Trophoblast cell (in vitro differentiated cells and primary cell): ENCODE results near the gene SFXN5.
A peak's percentile ranks its signal among the peaks of the same experiment; 100 is the strongest.

Experiments
- DNase-seq, 2 donors: peaks; one replicate each; pipeline ENCODE4 v3.0.0-alpha.2; 2016
- H2AFZ ChIP-seq: 2 replicates; pipeline ENCODE4 v1.6.1; 2013; ENCODE audit warnings: low read length, moderate library complexity, mild to moderate bottlenecking; ENCODE audit not compliant: insufficient read depth, poor library complexity
- H2AK5ac ChIP-seq: 2 replicates; pipeline ENCODE4 v1.6.1; 2013; ENCODE audit warnings: mild to moderate bottlenecking, low read length
- H2BK120ac ChIP-seq: 2 replicates; pipeline ENCODE4 v1.6.1; 2013; ENCODE audit warnings: low read length, mild to moderate bottlenecking, moderate library complexity; ENCODE audit not compliant: insufficient read depth, poor library complexity
- H2BK12ac ChIP-seq: 2 replicates; pipeline ENCODE4 v1.6.1; 2013; ENCODE audit warnings: mild to moderate bottlenecking, low read length, moderate library complexity
- H2BK5ac ChIP-seq: 2 replicates; pipeline ENCODE4 v1.6.1; 2013; ENCODE audit warnings: low read length, low read depth, moderate library complexity, mild to moderate bottlenecking; ENCODE audit not compliant: poor library complexity
- H3K14ac ChIP-seq: 2 replicates; pipeline ENCODE4 v1.6.1; 2013; ENCODE audit warnings: mild to moderate bottlenecking, low read length
- H3K18ac ChIP-seq: 2 replicates; pipeline ENCODE4 v1.6.1; 2013; ENCODE audit warnings: mild to moderate bottlenecking, low read length
- H3K23ac ChIP-seq: 2 replicates; pipeline ENCODE4 v1.6.1; 2013; ENCODE audit warnings: low read length
- H3K27ac ChIP-seq: 2 replicates; pipeline ENCODE4 v1.5.1; 2013; ENCODE audit warnings: low read depth, mild to moderate bottlenecking, inconsistent platforms, low read length, moderate library complexity
- H3K27me3 ChIP-seq: 2 replicates; pipeline ENCODE4 v1.6.1; 2013; ENCODE audit warnings: inconsistent platforms, mild to moderate bottlenecking, low read length, moderate library complexity; ENCODE audit not compliant: insufficient read depth
- H3K36me3 ChIP-seq, 2 experiments: 1 replicate in 1 of 2; 2 replicates in 1 of 2; pipeline ENCODE4 v1.6.1; 2013; ENCODE audit warnings: low read length in 2 of 2, mild to moderate bottlenecking in 2 of 2, moderate library complexity in 1 of 2; ENCODE audit not compliant: insufficient read depth in 2 of 2, control insufficient read depth in 1 of 2
- H3K4ac ChIP-seq: 2 replicates; pipeline ENCODE4 v1.6.1; 2013; ENCODE audit warnings: low read depth, mild to moderate bottlenecking, low read length, moderate library complexity
- H3K4me1 ChIP-seq, 2 experiments: 1 replicate in 1 of 2; 2 replicates in 1 of 2; pipeline ENCODE4 v1.6.1; 2013; ENCODE audit warnings: low read length in 2 of 2, mild to moderate bottlenecking in 2 of 2, moderate library complexity in 1 of 2; ENCODE audit not compliant: insufficient read depth in 2 of 2, control insufficient read depth in 1 of 2
- H3K4me2 ChIP-seq: 2 replicates; pipeline ENCODE4 v1.6.1; 2013; ENCODE audit warnings: inconsistent platforms, mild to moderate bottlenecking, low read length, moderate library complexity
- H3K4me3 ChIP-seq: 2 replicates; pipeline ENCODE4 v1.5.1; 2013; ENCODE audit warnings: mild to moderate bottlenecking, low read depth, low read length, inconsistent platforms
- H3K79me1 ChIP-seq: one replicate; pipeline ENCODE4 v1.6.1; 2013; ENCODE audit warnings: low read length
- H3K79me2 ChIP-seq: 2 replicates; pipeline ENCODE4 v1.6.1; 2013; ENCODE audit warnings: low read length, mild to moderate bottlenecking; ENCODE audit not compliant: control insufficient read depth, insufficient read depth, poor library complexity
- H3K9ac ChIP-seq: 2 replicates; pipeline ENCODE4 v1.6.1; 2013; ENCODE audit warnings: mild to moderate bottlenecking, low read length
- H3K9me3 ChIP-seq: 2 replicates; pipeline ENCODE4 v1.6.1; 2013; ENCODE audit warnings: low read depth, mild to moderate bottlenecking, control low read depth, inconsistent platforms, low read length; ENCODE audit not compliant: insufficient read depth
- H4K12ac ChIP-seq: 2 replicates; pipeline ENCODE4 v1.6.1; 2013; ENCODE audit warnings: low read depth, mild to moderate bottlenecking, low read length, moderate library complexity
- H4K8ac ChIP-seq: 2 replicates; pipeline ENCODE4 v1.6.1; 2013; ENCODE audit warnings: low read depth, mild to moderate bottlenecking, low read length, moderate library complexity
- H4K91ac ChIP-seq: one replicate; pipeline ENCODE4 v1.6.1; 2013; ENCODE audit warnings: low read depth, mild to moderate bottlenecking, low read length, moderate library complexity
- WGBS: extraction: QIAGEN DNeasy Blood & Tissue Kit; methylation state at CpG from one replicate; pipeline ENCODE4 v1.1.7; 2013; ENCODE audit warnings: missing lambda C conversion rate; ENCODE audit not compliant: insufficient read length, insufficient coverage; ENCODE audit errors: extremely low coverage; 5-methylcytosine and 5-hydroxymethylcytosine counted together

Gene SFXN5

GRCh38 chr2:72994991-72995380, 76.5 kb downstream of the SFXN5 start:
- no peak overlapping the region for H3K4ac ChIP-seq
- no peak for DNase-seq
- H3K79me2 ChIP-seq: no peaks in the 10 kb centered on the region
- no peak overlapping the region for H4K91ac ChIP-seq
- H2BK120ac ChIP-seq: no peak overlapping the region
- no peak overlapping the region for H3K23ac ChIP-seq
- H3K9ac ChIP-seq: no peak overlapping the region
- no peak overlapping the region for H3K4me3 ChIP-seq
- H4K12ac ChIP-seq: no peak overlapping the region
- H3K18ac ChIP-seq: no peak overlapping the region
- H3K4me1 ChIP-seq: peaks cover 2 to 4% of the 10 kb centered on the region in 2 experiments
- no peak overlapping the region for H2AFZ ChIP-seq
- no peak overlapping the region for H4K8ac ChIP-seq
- no peak overlapping the region for H3K14ac ChIP-seq
- H2AK5ac ChIP-seq: no peak overlapping the region
- H3K9me3 ChIP-seq: peaks cover 2% of the 10 kb centered on the region
- WGBS: no CpG with 5 or more reads among the region's 6 CpGs
- no peak overlapping the region for H2BK12ac ChIP-seq
- no peak overlapping the region for H3K4me2 ChIP-seq
- H3K27ac ChIP-seq: no peak overlapping the region
- H2BK5ac ChIP-seq: no peak overlapping the region
- no peaks in the 10 kb centered on the region for H3K79me1 ChIP-seq
- peaks cover 0 to 4% of the 10 kb centered on the region in 2 experiments for H3K36me3 ChIP-seq
- no peaks in the 10 kb centered on the region for H3K27me3 ChIP-seq

GRCh38 chr2:72994282-72994990, 77.1 kb downstream of the SFXN5 start:
- Histone ChIP-seq H3K4me3 (no peak overlapping the region), H3K4me2 (no peak overlapping the region), H3K18ac (no peak overlapping the region), H3K9ac (no peak overlapping the region), H3K14ac (no peak overlapping the region), H4K12ac (no peak overlapping the region), H4K91ac (no peak overlapping the region), H3K9me3 (peaks cover 2% of the 10 kb centered on the region), H2BK12ac (no peak overlapping the region), H4K8ac (no peak overlapping the region), H2BK120ac (no peak overlapping the region), H3K23ac (no peak overlapping the region), H2AK5ac (no peak overlapping the region), H3K79me1 (peaks cover 2% of the 10 kb centered on the region), H3K4me1 (peaks cover 6 to 8% of the 10 kb centered on the region in 2 experiments), H3K36me3 (peaks cover 0 to 4% of the 10 kb centered on the region in 2 experiments), H2AFZ (no peak overlapping the region), H3K27me3 (no peaks in the 10 kb centered on the region), H3K27ac (no peak overlapping the region), H3K4ac (no peak overlapping the region), H3K79me2 (no peaks in the 10 kb centered on the region), H2BK5ac (no peak overlapping the region)
- no peak for DNase-seq
- WGBS: no CpG with 5 or more reads among the region's 10 CpGs

- Histone ChIP-seq H2AK5ac (no peak overlapping the region), H4K12ac (no peak overlapping the region), H4K91ac (no peak overlapping the region), H2BK120ac (no peak overlapping the region), H3K4ac (no peak overlapping the region), H3K9ac (no peak overlapping the region), H3K23ac (no peak overlapping the region), H3K14ac (no peak overlapping the region), H3K4me1 (peaks cover 6 to 8% of the 10 kb centered on the region in 2 experiments), H3K4me3 (no peak overlapping the region), H2BK5ac (no peak overlapping the region), H3K4me2 (no peak overlapping the region), H3K79me1 (peaks cover 2% of the 10 kb centered on the region), H3K18ac (no peak overlapping the region), H2BK12ac (no peak overlapping the region), H3K27me3 (no peaks in the 10 kb centered on the region), H3K9me3 (peaks cover 2% of the 10 kb centered on the region), H3K36me3 (peaks cover 0 to 4% of the 10 kb centered on the region in 2 experiments), H4K8ac (no peak overlapping the region), H3K79me2 (no peaks in the 10 kb centered on the region), H2AFZ (no peak overlapping the region), H3K27ac (no peak overlapping the region)
- whole genome bisulfite sequencing: no CpG with 5 or more reads among the region's 5 CpGs
- no peak for DNase-seq
These were observed 77.6 kb downstream of the SFXN5 start for GRCh38 chr2:72993933-72994280.

GRCh38 chr2:72993147-72993932, 78.2 kb downstream of the SFXN5 start:
- no CpG with 5 or more reads among the region's 5 CpGs for WGBS
- Histone ChIP-seq H3K36me3 (no peaks in the 10 kb centered on the region), H4K8ac (no peak overlapping the region), H3K79me2 (no peaks in the 10 kb centered on the region), H3K14ac (no peak overlapping the region), H2AK5ac (no peak overlapping the region), H2BK5ac (no peak overlapping the region), H3K4me3 (no peak overlapping the region), H3K79me1 (peaks cover 2% of the 10 kb centered on the region), H3K18ac (no peak overlapping the region), H3K4me2 (no peak overlapping the region), H3K23ac (no peak overlapping the region), H3K27me3 (no peaks in the 10 kb centered on the region), H3K9ac (no peak overlapping the region), H3K27ac (no peak overlapping the region), H3K9me3 (no peaks in the 10 kb centered on the region), H4K91ac (no peak overlapping the region), H4K12ac (no peak overlapping the region), H3K4me1 (peaks cover 6 to 8% of the 10 kb centered on the region in 2 experiments), H2BK120ac (no peak overlapping the region), H3K4ac (no peak overlapping the region), H2AFZ (no peak overlapping the region), H2BK12ac (no peak overlapping the region)
- DNase-seq: peak in 1 of 2 donors; percentile 72
